ENCODE data around the gene CD46. TPM values are rescaled to one million over a fixed set of nuclear protein-coding genes. Genes with fewer than 3 reads are reported as not detected.

Gene CD46
- total and polyA plus RNA-seq, 2 donors (not counting 1 experiment from before 2014, with no cell fraction given), result 38.6 to 173 TPM

DNA sequence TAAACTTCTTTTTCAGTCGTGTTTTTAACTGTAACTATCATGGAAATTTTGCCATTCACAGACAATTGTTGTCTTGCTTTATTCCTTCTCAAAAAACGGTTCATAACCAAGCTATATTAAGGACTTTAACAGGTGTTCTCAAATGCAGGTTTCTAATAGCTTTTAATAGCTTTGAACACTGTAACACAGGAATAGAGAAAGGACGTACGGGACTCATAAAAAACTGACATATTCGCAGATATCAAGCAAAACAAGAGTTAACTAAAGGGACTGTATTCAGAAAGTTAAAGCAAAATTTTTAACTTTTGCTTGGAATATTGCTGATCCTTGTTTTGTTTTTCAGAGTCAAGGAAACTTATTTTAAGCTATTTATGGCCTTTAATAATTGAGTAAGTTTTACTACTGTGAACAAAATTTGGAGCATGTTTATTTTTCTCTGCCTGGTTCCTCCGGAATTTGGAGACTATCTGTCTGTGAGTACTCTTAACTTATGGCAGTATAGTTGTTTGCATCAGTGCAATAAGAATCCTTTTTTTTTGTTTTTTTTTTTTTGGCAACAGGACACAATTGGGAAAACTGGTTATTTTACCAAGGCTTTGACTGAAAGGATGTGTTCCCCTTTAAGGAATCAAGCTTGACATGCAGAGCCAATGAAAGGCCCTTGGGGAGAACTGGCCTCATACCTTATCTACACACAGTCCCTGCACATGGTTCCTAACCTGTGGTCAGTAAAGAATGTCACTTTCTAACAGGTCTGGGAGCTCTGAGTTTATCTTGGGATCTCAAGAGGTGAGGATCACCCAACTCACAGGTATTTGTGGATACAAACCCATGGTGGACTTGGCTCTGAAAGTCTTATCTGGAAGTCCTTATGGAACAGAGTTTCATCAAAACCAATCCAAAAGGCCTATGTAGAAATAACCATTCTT is 5.8 kb upstream of the CD46 start:
- H3K4me2 ChIP-seq (replicated peaks; ENCODE audit: low read depth, low read length, poor library complexity, severe bottlenecking), result no peak overlapping the region
- Mint-ChIP-seq H3K27ac (no peak overlapping the region), H3K9me3 (ENCODE audit: insufficient read depth) (no peaks in the 10 kb centered on the region), H3K4me3 (no peak overlapping the region), H3K4me1 (peaks cover 6% of the 10 kb centered on the region), H3K27me3 (no peaks in the 10 kb centered on the region)
- H3K27me3 ChIP-seq (replicated peaks in 1 of 4; ENCODE audit: control extremely low read depth in 1 of 4, control insufficient read depth in 3 of 4, insufficient read depth in 4 of 4, low read length in 3 of 4), result no peaks in the 10 kb centered on the region
- H3K4me1 ChIP-seq (ENCODE audit: control insufficient read depth in 2 of 2, insufficient read depth in 2 of 2, low read length in 2 of 2), result peaks cover under 1 to 2% of the 10 kb centered on the region in 2 donors
- H3K79me2 ChIP-seq (ENCODE audit: control insufficient read depth, insufficient read depth, low read length), result peaks cover 12% of the 10 kb centered on the region
- intact Hi-C loops (cut with micrococcal nuclease), result no loop called here
- POLR2A ChIA-PET, result no interaction called here
- H3K4me3 ChIP-seq (ENCODE audit: control extremely low read depth in 1 of 5, extremely low read depth in 1 of 5, insufficient read depth in 1 of 5, low read depth in 2 of 5, low read length in 4 of 5), result no peak overlapping the region
- TF ChIP-seq, protein P1, sequence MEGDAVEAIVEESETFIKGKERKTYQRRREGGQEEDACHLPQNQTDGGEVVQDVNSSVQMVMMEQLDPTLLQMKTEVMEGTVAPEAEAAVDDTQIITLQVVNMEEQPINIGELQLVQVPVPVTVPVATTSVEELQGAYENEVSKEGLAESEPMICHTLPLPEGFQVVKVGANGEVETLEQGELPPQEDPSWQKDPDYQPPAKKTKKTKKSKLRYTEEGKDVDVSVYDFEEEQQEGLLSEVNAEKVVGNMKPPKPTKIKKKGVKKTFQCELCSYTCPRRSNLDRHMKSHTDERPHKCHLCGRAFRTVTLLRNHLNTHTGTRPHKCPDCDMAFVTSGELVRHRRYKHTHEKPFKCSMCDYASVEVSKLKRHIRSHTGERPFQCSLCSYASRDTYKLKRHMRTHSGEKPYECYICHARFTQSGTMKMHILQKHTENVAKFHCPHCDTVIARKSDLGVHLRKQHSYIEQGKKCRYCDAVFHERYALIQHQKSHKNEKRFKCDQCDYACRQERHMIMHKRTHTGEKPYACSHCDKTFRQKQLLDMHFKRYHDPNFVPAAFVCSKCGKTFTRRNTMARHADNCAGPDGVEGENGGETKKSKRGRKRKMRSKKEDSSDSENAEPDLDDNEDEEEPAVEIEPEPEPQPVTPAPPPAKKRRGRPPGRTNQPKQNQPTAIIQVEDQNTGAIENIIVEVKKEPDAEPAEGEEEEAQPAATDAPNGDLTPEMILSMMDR (IDR thresholded peaks at IDR 0.05), result no peak
- TF ChIP-seq EZH2 (IDR thresholded peaks at IDR 0.05; ENCODE audit: borderline replicate concordance, insufficient read depth, low read depth, low read length, poor library complexity, severe bottlenecking), result no peak
- H3K9ac ChIP-seq (ENCODE audit: low read length), result no peak overlapping the region
- DNase-seq (no peak), ATAC-seq (ENCODE audit: low read depth) (no peak)
- H3K36me3 ChIP-seq (replicated peaks in 1 of 2; ENCODE audit: control extremely low read depth in 1 of 2, control insufficient read depth in 1 of 2, extremely low read depth in 1 of 2, insufficient read depth in 2 of 2, low read length in 1 of 2), result no peaks in the 10 kb centered on the region
- no peaks in the 10 kb centered on the region for H4K20me1 ChIP-seq (ENCODE audit: control insufficient read depth, insufficient read depth, low read length, poor library complexity, severe bottlenecking)
- H3K9me3 ChIP-seq (ENCODE audit: control extremely low read depth in 1 of 3, control insufficient read depth in 2 of 3, insufficient read depth in 1 of 3, low read length in 2 of 3), result no peaks in the 10 kb centered on the region
- no peak overlapping the region for H2AFZ ChIP-seq (ENCODE audit: insufficient read depth, low read depth, low read length, poor library complexity, severe bottlenecking)
- 100% methylated on average over 1 of the region's 6 CpGs for WGBS (ENCODE audit: insufficient coverage)
- no peak overlapping the region for H3K27ac ChIP-seq (ENCODE audit: low read length in 2 of 2)
- CTCF ChIA-PET, result no interaction called here
